ENCODE data around the gene SPATA17. TPM values are rescaled to one million over a fixed set of nuclear protein-coding genes. Genes with fewer than 3 reads are reported as not detected.

SPATA17 gene
- total RNA-seq, 1 experiment from 2014 or later = 3.0 TPM

DNA sequence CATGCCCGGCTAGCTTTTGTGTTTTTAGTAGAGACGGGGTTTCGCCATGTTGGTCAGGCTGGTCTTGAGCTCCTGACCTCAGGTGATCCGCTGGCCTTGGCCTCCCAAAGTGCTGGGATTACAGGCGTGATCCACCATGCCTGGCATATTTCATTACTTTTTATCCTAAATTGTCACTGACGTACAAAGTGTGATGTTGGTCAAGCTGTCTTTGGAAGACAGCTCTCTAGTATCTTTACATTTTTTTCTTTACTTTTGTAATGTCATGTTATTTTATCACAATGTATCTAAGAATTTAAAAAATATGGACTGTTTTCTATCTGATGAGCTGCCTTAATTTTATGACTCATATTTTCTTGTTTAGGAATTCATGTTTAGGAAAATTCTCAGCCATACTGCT, 72.2 kb downstream of the SPATA17 start:
- H3K9me3 Mint-ChIP-seq (ENCODE audit: low read depth, unreplicated experiment) = peaks cover 10% of the 10 kb centered on the region
- DNase-seq = no peak
- H3K36me3 Mint-ChIP-seq (ENCODE audit: insufficient read depth, unreplicated experiment) = no peaks in the 10 kb centered on the region
- BruUV-seq (replicated peaks) = no TSS peak
- H3K27ac Mint-ChIP-seq (ENCODE audit: unreplicated experiment) = no peak overlapping the region
- CTCF ChIA-PET = no interaction called here
- TF ChIP-seq, protein P1, sequence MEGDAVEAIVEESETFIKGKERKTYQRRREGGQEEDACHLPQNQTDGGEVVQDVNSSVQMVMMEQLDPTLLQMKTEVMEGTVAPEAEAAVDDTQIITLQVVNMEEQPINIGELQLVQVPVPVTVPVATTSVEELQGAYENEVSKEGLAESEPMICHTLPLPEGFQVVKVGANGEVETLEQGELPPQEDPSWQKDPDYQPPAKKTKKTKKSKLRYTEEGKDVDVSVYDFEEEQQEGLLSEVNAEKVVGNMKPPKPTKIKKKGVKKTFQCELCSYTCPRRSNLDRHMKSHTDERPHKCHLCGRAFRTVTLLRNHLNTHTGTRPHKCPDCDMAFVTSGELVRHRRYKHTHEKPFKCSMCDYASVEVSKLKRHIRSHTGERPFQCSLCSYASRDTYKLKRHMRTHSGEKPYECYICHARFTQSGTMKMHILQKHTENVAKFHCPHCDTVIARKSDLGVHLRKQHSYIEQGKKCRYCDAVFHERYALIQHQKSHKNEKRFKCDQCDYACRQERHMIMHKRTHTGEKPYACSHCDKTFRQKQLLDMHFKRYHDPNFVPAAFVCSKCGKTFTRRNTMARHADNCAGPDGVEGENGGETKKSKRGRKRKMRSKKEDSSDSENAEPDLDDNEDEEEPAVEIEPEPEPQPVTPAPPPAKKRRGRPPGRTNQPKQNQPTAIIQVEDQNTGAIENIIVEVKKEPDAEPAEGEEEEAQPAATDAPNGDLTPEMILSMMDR (IDR thresholded peaks at IDR 0.05; ENCODE audit: unreplicated experiment) = no peak
- H3K4me1 Mint-ChIP-seq (ENCODE audit: low read depth, unreplicated experiment) = no peaks in the 10 kb centered on the region
- intact Hi-C loops (cut with micrococcal nuclease; ENCODE audit: unreplicated experiment) = no loop called here
- H3K27me3 Mint-ChIP-seq (ENCODE audit: unreplicated experiment) = no peaks in the 10 kb centered on the region
- no peak overlapping the region for H3K4me3 Mint-ChIP-seq (ENCODE audit: low read depth, unreplicated experiment)

DNA sequence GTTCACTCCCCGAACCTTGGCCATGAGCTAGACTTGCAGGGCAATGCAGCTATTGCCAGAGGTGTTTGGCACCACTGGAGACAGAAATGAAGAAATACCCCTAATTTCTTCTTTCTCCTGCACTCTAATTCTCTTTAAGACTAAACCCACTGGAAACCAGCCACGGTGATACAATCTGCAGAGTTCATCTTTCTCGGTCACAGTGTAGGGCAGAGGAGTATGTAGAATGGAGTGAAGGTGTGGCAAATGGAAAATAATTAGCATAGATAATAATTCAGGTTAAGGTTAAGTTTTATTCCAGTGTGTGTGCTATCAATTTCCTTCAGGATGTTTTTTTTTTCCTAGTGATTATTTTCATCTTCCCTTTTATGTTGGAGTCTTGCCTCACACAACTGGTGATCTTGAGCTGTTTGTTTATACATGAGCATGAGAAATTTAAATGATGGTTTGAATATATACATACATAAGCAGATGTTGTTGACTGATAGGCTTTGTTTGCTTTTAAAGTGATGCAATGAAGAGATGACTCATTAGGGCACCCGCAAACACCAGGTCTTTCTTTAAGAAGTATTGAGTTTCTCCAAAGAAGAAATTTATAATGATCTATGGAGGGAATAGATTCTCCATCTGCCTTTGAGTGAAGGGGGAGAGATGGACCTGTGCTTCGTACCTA, 81.9 kb downstream of the SPATA17 start:
- TF ChIP-seq, protein P1 (IDR thresholded peaks at IDR 0.05; ENCODE audit: unreplicated experiment) = no peak
- Mint-ChIP-seq H3K9me3 (ENCODE audit: low read depth, unreplicated experiment) (peaks cover under 1% of the 10 kb centered on the region), H3K4me1 (ENCODE audit: low read depth, unreplicated experiment) (peaks cover 4% of the 10 kb centered on the region), H3K36me3 (ENCODE audit: insufficient read depth, unreplicated experiment) (no peaks in the 10 kb centered on the region), H3K27me3 (ENCODE audit: unreplicated experiment) (no peaks in the 10 kb centered on the region), H3K4me3 (ENCODE audit: low read depth, unreplicated experiment) (no peak overlapping the region), H3K27ac (ENCODE audit: unreplicated experiment) (no peak overlapping the region)
- intact Hi-C loops (cut with micrococcal nuclease; ENCODE audit: unreplicated experiment) = no loop called here
- no peak for DNase-seq
- no TSS peak for BruUV-seq (replicated peaks)
- CTCF ChIA-PET = no interaction called here

DNA sequence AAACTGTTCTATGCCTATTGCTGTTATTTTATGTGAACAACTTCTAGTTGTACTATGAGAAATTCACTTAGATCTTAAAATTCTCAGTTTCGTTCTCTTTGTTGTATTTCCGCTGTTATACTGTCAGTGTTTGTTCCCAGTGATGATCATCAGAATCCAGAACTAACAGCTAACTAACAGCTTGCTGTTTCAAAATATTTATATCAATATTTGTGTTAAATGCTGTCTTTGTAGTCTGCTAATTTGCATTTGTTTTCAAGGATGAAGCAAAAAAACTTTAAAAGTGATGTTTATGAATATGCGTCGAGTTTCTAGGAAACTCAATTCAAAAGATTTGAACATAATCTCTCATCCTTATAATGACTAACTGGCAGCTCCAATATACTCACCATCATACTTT, 84.5 kb downstream of the SPATA17 start:
- no TSS peak for BruUV-seq (replicated peaks)
- CTCF ChIA-PET = no interaction called here
- Mint-ChIP-seq H3K4me3 (ENCODE audit: low read depth, unreplicated experiment) (no peak overlapping the region), H3K27ac (ENCODE audit: unreplicated experiment) (no peak overlapping the region), H3K4me1 (ENCODE audit: low read depth, unreplicated experiment) (peaks cover 12% of the 10 kb centered on the region), H3K27me3 (ENCODE audit: unreplicated experiment) (no peaks in the 10 kb centered on the region), H3K36me3 (ENCODE audit: insufficient read depth, unreplicated experiment) (no peaks in the 10 kb centered on the region), H3K9me3 (ENCODE audit: low read depth, unreplicated experiment) (peaks cover 5% of the 10 kb centered on the region)
- no peak for DNase-seq
- intact Hi-C loops (cut with micrococcal nuclease; ENCODE audit: unreplicated experiment) = no loop called here
- TF ChIP-seq, protein P1 (IDR thresholded peaks at IDR 0.05; ENCODE audit: unreplicated experiment) = no peak

DNA sequence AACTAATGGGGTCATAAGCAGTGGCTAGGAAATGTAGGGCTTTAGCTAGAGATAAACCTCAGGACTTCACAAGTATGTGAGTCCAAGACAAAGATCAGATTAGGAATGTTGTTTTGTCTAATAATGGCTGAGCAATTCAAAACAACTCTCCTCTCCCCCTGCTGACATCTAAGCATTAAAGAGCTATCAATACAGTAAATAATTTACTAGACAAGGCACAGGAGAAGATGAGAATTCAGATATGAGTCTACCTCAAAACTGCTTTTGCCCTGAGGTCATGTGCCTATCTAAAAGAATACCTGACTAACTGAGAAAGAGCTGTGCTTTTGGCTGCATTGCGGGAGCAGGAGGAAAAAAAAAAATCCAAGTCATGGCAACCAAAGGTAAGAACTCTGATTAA, 86.8 kb downstream of the SPATA17 start:
- CTCF ChIA-PET = interaction anchor here (0.6 to 1.2 kb wide), 3 partner anchors 11 to 779 kb away, joined by 3 to 5 read pairs (median 4); no protein-coding TSS in a partner anchor
- no peaks in the 10 kb centered on the region for H3K27me3 Mint-ChIP-seq (ENCODE audit: unreplicated experiment)
- no peaks in the 10 kb centered on the region for H3K36me3 Mint-ChIP-seq (ENCODE audit: insufficient read depth, unreplicated experiment)
- intact Hi-C loops (cut with micrococcal nuclease; ENCODE audit: unreplicated experiment) = no loop called here
- no peak overlapping the region for H3K27ac Mint-ChIP-seq (ENCODE audit: unreplicated experiment)
- peaks cover 5% of the 10 kb centered on the region for H3K9me3 Mint-ChIP-seq (ENCODE audit: low read depth, unreplicated experiment)
- H3K4me1 Mint-ChIP-seq (ENCODE audit: low read depth, unreplicated experiment) = peaks cover 21% of the 10 kb centered on the region
- BruUV-seq (replicated peaks) = no TSS peak
- DNase-seq = no peak
- H3K4me3 Mint-ChIP-seq (ENCODE audit: low read depth, unreplicated experiment) = no peak overlapping the region
- TF ChIP-seq, protein P1 (IDR thresholded peaks at IDR 0.05; ENCODE audit: unreplicated experiment) = no peak

Measured in Calu3 (cell line).